GM19238 (cell line): ENCODE measurements around the gene PDHX.
"Not testable (repeated sequence)": the region's sequence is repeated elsewhere in the genome, so short reads cannot be mapped to it uniquely, and the experiment has no call there.

ENCODE experiments used
- DNase-seq: peaks from one replicate; pipeline ENCODE4 v3.0.0; 2011; ENCODE audit warnings: low spot score; ENCODE audit not compliant: insufficient read length

Gene PDHX

DNA sequence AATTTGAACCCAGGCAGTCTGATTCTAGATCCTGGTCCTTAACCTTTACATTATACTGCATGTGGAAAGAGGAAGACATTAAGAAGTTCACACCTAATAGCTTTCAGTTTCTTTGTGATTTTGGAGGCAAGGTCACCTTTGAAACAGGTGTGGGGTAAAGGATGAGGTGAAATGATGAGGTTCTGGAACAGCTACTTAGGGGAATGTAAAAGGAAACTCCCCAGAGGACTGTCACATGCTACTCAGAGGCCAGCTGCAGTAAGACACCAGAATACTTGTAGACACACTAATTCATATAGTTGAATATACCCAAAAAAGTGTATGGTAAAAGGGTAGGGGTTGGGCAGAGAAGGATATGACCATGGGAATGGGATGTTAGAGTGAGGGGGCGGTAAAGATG lies 5.6 kb upstream of the PDHX start:
- DNase-seq = no peak

DNA sequence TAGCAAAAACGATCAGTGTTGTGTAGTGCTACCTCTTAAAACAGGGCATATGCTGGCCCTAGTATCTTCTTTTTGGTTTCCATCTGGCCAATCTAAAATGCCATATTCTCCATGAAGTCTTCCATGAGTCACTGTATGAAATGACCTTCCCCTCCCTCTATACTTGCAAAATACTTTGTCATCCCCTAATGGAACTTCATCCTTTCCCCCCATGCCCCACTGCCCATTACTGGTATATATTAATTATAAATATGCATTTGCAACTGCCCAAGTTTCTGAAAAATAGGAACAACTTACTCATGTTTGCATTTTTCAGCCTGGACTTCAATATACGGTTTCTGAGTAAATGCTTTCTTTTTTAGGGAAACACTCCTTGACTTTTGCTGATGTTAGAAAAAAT lies 4.7 kb upstream of the PDHX start:
- no peak for DNase-seq

DNA sequence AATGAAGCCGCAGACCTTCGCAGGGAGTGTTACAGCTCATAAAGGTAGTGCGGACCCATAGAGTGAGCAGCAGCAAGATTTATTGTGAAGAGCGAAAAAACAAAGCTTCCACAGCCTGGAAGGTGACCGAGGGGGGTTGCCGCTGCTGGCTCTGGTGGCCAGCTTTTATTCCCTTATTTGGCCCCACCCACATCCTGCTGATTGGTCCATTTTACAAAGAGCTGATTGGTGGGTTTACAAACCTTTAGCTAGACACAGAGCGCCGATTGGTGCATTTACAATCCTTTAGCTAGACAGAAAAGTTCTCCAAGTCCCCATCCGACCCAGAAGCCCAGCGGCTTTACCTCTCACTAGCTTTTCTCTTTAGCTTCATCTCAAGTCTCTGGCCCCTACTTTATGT lies 2.9 kb upstream of the PDHX start:
- DNase-seq = not testable (repeated sequence)

DNA sequence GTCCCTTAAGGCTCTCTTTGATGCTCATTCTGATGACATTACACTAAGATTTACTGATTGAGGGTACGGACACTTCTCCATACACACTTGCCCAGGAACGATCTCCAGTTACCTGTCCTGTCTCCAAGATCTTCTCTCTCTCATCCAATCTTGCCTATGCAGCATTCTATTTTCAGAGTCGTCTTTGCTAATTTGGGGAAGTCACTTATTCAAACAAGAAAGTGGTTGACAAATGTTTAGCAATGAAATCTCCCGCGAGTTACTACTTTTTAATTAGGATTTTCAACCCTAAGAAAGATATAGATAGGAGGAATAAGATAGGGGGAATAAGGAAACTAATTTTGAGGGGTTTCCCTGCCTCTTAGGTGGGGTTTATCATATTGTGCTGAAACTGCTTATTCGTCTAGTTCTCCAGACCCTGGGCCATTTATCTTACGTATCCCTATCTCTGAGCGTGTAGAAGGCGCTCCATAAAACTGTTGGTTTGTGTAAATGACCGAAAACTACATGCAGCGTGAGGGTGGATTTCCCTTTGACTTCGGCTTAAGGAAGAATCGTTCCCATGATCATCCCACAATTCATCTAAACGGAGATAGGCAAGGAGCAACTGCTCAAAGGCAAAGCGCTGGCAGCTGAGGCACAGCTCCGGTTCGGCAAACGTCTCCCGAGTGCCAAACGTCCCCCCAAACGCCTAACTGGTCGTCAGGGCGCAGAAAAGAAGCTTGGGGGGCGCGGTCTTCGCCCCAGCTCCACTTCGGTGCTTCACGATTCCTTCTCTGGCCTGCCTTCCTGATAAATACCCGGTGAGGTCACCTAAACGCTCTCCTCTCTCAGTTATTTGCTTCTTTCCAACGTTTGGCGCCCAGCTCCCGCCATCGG lies 1.0 kb upstream of the PDHX start:
- DNase-seq = peak; percentile 17

DNA sequence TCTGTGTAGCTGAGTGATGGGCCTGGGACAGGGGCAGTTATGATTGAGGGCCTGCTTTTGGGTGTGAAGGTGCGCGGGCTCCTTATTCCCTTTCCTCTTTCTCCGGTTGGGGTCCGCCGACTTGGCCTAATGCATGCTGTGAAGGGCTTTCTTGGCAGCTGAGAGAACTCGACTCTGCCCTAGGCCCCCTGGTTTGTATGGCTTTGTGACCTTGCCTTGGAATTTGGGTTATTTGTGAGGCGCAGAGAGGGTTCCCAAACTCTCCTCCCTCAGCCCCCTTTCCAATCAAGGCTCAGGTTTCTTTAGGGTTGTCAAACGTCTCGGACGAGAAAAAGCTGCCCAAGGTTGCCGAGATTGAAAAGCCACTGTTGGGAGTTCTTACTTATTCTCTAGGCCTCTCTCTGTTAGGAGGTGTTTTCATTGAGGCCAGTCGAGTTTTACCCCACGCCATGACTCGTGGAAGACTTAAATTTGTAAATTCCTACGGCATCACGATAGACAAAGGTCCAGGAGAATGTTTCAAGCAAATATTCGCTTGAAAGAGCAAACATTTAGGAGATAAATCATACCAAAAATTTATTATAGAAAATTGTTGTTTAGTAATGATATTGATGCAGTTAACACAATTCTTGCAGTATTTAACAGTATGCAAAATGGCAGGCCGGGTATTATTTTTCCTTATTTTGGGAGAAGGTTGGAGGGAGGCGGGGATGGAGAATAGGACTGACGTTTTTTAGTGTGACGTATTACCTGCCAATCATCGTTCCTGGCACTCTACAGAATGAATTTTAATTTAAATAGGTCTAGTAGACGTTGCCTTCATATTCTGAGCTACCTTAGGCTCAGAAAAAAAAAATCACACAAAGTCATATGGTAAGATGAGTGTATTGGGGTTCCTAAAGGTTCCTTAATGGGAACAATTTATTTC lies 689 bp downstream of the PDHX start:
- no peak for DNase-seq

DNA sequence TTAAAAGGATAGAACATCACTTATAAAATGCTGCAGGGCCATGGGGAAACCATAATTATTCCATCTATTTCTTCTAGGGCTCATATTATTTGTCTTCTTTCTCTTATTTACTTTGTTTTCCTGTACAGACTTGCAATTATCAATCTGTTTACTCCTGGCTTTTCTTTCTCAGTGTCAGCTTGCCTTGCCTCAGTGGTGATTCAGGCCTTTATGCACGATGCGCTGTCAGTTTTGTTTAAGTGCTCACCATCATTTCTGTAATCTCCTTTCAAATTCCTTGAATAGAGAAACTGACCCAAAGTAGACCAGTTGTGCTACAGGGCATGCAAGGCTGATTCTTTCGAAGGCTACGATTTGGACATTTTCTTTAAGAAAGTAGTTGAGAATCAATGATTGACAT lies 4.7 kb downstream of the PDHX start:
- no peak for DNase-seq

DNA sequence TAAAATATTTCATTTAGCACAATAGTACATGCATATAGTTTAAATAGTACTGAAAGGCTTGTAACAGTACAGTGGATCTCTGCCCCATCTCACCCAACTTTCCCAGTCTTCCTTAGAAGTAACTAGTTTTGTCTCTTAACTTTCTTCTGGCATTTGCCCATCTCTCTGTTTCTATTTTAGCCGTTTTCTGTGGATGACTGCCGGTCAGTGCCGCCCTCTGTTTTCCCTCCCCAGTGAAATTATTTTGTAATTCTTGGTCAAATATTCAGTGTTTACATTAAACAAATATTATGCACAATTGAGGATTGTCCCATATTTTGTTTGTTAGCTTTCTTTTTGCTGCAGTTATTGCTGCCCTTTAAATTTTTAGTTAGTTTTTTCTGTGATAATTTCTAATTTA lies 8.3 kb downstream of the PDHX start:
- DNase-seq = no peak

DNA sequence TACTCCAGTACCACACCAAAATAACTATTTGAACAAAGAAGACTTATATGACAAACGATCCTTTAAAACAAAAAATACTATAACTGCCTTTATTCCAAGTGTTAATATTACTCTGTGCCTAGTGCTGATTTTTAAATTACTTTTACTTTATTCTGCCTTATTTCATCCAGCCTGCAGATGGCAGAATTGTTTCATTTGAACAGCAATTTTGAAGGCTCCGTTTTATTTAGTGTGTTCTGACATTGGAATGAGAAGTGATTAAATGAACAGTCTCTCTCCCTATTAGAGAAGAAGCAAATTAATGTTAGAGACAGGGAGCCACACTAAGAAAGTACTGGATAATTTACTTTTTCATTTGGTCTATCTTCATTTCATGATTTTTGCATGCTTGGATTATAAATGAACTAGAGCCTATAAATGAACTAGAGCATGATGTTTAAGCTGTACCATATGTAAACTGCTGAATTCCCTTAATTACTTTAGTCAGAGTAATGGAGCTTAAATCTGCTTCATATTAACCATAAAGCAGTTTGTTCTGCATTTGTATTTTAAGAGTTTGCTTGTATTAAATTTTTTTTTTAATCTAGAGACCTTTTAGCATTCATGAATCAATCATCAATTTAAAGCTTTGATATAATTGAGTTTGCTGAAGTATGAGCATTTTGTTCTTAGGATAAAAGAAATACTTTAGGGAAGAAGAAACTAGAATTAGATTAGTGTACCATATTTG lies 9.8 kb downstream of the PDHX start:
- DNase-seq = no peak

DNA sequence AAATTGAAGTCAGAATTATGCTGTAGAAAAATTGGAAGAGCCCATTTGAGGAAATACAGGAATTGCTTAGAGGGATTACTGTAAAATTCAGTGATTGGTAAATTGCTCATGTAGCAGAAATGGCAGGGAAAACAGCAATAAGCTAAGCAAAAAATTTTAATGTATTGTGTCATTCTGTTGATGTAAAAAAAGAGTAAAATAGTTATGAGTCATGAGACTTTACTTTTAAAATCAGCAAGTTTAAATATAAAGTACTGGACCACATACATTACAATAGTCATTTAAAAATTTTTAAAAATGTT lies 10.4 kb downstream of the PDHX start:
- no peak for DNase-seq

DNA sequence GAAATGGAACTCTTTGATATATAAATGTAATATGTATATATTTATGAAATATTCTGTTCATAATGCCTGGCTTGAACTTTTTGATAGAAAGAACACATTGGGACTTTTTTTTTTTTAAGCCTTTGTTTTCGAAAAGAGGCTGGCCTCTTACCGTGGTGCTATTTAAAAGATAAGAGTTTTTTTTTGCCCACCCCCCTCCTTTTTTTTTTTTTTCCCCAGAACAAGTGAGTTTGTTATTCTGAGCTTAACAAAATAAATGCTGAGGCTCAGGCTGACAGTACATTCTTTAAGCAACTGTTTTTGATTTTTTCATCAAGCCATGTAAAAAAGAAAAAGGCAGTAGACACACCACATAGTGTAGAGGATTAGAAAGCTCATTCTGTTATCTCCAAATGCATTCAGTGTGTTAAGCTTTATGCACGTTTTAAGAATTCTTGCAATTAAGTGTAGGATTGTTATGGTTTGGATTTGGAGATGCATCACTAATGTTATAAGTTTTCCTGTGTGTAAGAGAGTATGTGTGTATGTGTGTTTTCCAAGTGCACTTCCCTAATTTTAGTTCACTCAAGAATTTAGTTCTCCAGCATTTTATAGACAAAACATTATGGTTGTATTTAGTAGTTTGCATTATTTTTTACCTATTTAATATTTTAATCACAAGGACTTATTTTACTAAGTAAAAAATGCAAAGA lies 12.0 kb downstream of the PDHX start:
- no peak for DNase-seq

DNA sequence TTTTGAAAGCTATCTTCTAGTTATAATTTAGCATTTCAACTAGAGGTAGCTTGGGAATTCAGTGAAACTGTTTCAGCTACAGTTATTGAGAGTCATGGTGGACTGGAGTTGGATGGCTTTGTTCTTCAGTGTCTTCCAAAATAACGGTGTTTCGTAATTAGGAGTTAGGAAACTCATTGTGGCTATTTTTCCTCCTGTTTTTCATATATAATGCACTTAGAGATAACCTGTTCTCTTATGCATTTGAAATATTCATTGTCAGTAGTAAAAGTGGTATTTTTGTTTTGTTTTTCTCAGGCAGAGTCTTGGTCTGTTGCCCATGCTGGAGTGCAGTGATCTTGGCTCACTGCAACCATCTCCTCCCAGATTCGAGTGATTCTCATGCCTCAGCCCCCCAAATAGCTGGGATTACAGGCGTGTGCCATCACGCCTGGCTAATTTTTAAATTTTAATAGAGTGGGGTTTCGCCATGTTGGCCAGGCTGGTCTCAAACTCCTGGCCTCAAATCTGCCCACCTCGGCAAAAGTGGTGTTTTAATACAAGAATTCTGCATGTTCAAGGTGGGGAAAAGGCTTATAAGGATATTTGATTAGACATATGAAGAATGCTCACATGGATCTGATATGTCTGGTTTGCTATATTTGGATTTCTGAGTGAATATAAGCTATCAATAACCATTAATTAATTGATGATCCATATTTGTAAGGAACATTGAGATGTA lies 12.7 kb downstream of the PDHX start:
- DNase-seq = no peak

DNA sequence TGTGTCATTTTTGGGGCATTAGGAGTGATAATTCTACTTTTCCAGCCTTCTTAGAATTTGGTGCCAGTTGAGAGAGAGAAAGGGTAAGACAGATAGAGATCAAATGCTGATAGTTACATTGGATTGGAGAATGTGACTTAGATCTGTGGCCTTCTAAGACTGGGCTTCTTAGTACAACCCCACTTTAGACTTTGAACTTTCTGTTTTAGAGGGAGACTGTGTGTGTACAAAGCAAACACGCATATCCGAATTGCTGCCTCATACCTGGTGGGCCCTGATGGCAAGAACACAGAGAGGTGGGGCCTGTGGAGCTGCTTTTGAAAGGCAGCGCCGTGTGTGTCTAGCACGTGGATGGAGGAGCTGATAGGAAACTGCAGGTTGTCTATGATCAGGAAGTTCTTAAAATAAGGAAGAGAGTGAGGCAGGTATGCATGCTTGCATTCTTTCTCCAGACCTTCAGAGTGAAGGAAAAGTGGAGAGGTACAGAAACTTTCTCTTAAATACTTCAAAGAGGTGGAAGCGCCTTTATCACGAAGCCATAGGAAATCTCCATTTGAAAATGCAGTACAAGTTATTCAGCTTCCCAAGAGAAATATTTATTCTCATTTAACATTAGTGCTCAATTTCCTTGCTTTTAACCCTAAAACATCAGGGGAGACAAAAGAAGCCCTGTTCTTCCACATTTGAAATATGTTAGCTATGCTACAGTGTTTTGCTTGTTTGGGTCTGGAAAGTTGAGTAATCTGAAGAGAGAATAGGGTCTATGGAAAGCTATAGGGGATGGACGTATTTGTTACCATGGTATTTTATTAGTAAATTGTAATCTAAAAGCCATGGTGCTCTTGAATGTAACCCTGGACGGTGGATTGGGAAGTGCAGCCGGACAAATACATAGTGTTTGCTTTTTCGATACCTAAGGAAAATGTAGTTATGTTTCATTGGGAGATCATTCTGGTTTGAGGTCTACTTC lies 13.7 kb downstream of the PDHX start:
- DNase-seq = no peak

DNA sequence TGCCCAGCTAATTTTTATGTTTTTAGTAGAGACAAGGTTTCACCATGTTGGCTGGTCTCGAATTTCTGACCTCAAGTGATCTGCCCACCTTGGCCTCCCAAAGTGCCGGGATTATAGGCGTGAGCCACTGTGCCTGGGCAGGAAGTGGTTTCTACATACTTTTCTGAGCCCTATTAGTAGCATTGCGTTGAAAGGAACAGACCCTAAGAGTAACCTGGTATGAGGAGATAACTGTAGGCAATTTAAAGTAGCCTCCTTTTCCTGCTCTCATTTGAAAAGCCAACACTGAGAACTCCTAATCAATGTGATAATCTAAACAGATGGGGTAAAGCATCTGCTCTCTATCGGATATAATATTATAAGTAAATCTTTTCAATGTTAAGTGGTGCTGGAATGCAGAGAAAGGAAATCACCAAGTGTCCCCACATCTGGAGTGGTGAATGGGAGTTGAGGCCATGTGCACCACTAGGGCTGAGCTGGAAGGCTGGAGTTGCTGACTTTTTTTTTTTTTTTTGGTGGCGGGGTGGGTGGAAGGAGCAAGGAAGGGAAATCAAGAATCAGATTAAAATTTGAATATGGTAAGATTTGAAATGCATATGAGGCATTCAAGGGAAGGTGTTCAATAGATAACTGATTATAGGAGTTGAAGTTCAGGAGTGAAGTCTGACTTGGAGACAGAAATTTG lies 20.7 kb downstream of the PDHX start:
- no peak for DNase-seq

DNA sequence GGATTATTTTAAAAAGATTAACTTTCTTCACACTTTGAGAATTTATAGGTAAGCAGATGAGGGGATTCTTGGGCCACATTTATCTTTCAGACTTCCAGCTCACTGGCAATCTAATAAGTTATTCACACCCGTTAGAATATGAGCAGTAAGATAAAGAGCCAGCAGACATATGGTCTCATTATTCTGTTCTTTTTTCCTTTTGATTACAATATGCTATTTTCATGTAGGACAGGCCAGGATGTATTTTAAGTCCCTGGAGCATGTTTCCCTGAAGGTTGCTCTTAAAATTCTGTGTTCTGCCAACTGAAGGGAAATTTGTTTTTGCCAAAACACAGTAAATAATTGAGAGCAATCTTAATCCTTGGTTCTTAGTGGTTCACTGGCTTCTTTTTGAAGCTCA lies 22.2 kb downstream of the PDHX start:
- no peak for DNase-seq

DNA sequence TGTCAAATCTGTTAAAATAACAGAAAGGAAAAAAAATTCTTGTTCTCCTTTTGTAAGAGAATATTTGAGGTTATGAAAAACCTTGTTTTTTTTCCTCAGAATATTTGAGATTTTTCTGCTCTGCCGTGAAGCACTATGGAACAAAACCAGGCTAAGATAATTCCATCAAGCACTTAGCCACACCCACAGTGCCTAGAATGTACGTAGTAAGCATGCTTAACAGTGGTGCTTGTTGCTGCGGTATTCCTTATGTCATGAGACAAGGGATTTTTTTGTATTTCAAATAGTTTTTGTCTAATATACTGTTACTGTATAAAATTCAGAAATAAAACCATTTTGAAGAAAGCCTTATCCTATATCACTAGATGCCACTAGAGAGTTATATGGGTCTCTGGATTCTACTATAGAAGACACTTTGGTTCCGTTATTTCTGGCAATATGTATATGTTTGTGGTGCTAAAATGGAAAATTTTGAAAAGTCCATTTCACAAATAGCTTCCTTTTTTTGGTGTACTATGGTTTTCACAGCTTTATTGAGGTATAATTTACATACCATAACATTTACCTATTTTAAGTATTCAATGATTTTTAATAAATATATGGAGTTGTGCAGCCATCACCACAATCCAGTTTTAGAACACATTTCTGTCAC lies 23.7 kb downstream of the PDHX start:
- no peak for DNase-seq

DNA sequence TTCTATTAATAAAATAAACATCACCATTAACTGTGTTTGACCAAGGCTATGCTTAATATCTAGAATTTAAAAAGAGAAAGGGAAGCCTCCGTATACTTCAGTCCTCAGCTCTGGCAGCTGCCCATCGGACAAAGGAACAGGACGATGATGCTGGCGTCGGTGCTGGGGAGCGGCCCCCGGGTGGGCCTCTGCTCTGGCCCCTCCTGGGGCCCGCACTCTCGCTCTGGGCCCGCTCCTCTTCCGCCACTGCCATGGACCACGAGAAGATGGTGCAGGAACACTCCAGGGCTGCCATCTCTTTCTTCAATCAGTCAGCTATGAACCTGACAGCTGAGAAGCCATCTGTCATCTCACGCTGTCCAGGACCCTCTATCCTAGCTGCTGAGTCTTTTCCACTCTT lies 25.3 kb downstream of the PDHX start:
- no peak for DNase-seq

DNA sequence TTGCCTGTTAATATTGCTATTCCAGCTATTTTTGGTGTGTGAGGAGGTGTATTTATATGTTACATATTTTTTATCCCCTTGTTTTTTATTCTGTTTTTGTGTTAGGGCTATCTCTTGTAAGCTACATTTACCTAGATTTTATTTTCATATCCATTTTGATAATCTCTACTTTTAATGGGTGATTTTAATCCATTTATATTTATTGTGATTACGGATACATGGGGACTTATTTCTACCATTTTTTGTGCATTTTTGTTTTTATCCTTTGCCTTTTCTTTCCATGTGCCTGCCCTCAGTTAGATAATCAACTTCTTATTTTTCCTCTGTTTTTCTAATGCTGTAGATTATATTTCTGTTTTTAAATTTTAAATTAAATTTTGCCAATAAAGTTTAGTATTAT lies 28.3 kb downstream of the PDHX start:
- DNase-seq = no peak

DNA sequence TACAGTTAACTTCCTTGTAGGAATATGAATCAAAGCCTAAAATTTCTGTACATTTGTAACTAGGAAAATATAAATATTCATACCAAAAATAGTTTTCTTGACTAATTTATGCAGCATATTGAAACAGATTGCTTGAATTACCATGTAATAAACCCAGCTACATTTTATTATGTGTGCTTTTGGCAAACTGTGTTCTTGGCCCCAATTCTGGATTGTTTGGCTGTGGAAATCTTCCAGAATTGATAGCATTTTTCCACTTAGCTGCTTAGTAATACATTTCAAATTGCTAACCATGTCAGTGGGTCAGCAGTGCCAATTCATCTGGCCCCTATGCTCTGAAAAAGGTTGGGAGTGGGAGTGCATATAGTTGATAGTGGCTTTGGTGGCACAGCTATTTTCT lies 32.3 kb downstream of the PDHX start:
- no peak for DNase-seq

DNA sequence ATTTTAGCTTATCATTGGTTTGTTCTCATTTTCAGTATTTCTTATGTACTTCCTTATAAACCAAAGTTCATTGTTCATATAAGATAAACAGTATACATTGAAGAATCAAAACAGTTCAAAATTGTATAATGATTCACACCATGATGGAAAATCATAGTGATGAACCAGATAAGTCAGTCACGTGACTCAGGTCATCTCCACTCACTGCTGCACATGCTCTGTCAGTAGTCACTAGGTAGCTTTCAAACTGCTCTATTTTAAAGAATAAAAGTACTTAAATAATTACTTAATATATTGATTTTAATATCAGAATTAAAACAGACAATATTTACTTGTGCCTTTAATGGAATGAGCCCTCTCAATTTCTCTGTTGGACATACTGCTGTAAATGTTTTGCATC lies 37.5 kb downstream of the PDHX start:
- DNase-seq = no peak
